DND-41 (cell line): Measurements from ENCODE around the gene DDIT3.

Source experiments
- ATAC-seq: fragments of 200-7000 bp; cut with Tn5 transposase; 3 replicates; pipeline ENCODE4 v1.9.1; 2021; ENCODE audit warnings: low read depth; ENCODE audit not compliant: insufficient read depth
- DNase-seq: peaks from one replicate; pipeline ENCODE4 v3.0.0-alpha.2; 2020
- H2AFZ ChIP-seq: 2 replicates; pipeline ENCODE4 v1.6.0; 2012; ENCODE audit warnings: low read depth, low read length
- H3K27ac ChIP-seq: 2 replicates; pipeline ENCODE4 v1.5.1; 2012; ENCODE audit warnings: low read length, inconsistent platforms
- H3K27me3 ChIP-seq: fragments of 200-600 bp; sonication (generic); 2 replicates; pipeline ENCODE4 v1.6.0; 2012; ENCODE audit warnings: low read length, mild to moderate bottlenecking, inconsistent platforms; ENCODE audit not compliant: insufficient read depth, poor library complexity
- H3K36me3 ChIP-seq: 2 replicates; pipeline ENCODE4 v1.5.1; 2012; ENCODE audit warnings: low read length, inconsistent platforms; ENCODE audit not compliant: insufficient read depth
- H3K4me1 ChIP-seq: 2 replicates; pipeline ENCODE4 v1.5.1; 2012; ENCODE audit warnings: mild to moderate bottlenecking, low read length; ENCODE audit not compliant: insufficient read depth
- H3K4me2 ChIP-seq: 2 replicates; pipeline ENCODE4 v1.6.0; 2012; ENCODE audit warnings: mild to moderate bottlenecking, moderate library complexity, low read length, inconsistent platforms; ENCODE audit not compliant: insufficient read depth
- H3K4me3 ChIP-seq, 2 experiments: fragments of 200-600 bp in 1 of 2; shearing (Covaris generic) in 1 of 2; 2 replicates each; pipeline ENCODE4 v1.5.1; 2012 to 2016; ENCODE audit warnings: inconsistent platforms in 2 of 2, low read length in 2 of 2, mild to moderate bottlenecking in 2 of 2, low read depth in 1 of 2, moderate library complexity in 1 of 2
- H3K79me2 ChIP-seq: 2 replicates; pipeline ENCODE4 v1.6.0; 2012; ENCODE audit warnings: low read length, inconsistent platforms; ENCODE audit not compliant: insufficient read depth
- H3K9ac ChIP-seq: 2 replicates; pipeline ENCODE4 v1.6.0; 2012; ENCODE audit warnings: low read depth, mild to moderate bottlenecking, inconsistent platforms, low read length, moderate library complexity
- H3K9me3 ChIP-seq: 2 replicates; pipeline ENCODE4 v1.5.1; 2012; ENCODE audit warnings: low read length, moderate library complexity, mild to moderate bottlenecking, inconsistent platforms; ENCODE audit not compliant: insufficient read depth, severe bottlenecking
- H4K20me1 ChIP-seq: 2 replicates; pipeline ENCODE4 v1.6.0; 2012; ENCODE audit warnings: low read length; ENCODE audit not compliant: insufficient read depth
- EZH2 ChIP-seq: IDR thresholded peaks from 3 replicates; pipeline ENCODE4 v1.6.1; 2012; ENCODE audit warnings: borderline replicate concordance, low read depth, mild to moderate bottlenecking, moderate library complexity, low read length, inconsistent platforms; ENCODE audit not compliant: severe bottlenecking
- TF ChIP-seq, protein P1 (sequence below): IDR thresholded peaks from 2 replicates; pipeline ENCODE4 v1.5.1; 2012; ENCODE audit warnings: borderline replicate concordance, low read length, moderate library complexity, mild to moderate bottlenecking; ENCODE audit not compliant: poor library complexity, severe bottlenecking; ENCODE audit errors: extremely low read depth

Gene DDIT3

DNA sequence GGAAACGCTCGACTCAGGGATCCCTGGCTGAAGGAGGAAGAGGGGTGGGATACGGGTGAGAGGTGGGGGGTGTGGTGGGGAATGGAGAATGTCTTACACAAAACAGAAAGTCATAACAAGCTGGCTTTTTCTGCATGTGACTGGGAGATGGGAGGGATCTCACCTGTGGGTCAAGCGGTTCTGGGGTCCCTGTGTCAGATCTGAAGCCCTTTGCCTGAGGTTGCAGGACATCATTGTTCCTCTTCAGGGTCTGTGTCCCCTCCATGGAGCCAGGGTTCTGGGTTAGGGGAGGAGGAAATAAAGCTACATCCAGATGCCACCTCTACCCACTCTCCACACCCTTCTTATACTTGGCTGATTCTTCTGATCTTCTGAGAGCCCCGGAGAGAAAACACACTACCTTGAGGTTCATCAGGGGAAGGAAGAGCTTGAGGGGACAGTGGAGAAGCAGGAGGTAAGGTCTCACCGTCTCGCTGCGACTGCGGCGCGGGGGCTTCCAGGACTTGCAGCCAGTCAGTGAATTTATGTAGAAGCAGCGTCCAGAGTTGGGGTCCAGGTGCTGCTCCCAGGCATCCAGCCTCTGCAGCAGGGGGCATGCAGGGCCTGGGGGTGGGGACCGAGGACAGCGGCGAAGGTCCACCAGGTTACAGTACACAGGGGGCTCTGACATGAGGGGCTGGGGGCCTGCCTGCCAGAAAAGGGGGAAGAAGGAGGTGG, 43.2 kb downstream of the DDIT3 start:
- Histone ChIP-seq H2AFZ (peak overlapping the region; percentile 63), H4K20me1 (no peaks in the 10 kb centered on the region), H3K4me1 (peaks cover 31% of the 10 kb centered on the region), H3K9ac (peak overlapping the region; percentile 83), H3K27me3 (no peaks in the 10 kb centered on the region), H3K36me3 (peaks cover 15% of the 10 kb centered on the region), H3K4me3 (peak overlapping the region; percentile 39 to 74; a peak in 3 of 4 replicates), H3K79me2 (peaks cover 14% of the 10 kb centered on the region), H3K27ac (peak overlapping the region; percentile 91), H3K9me3 (no peaks in the 10 kb centered on the region), H3K4me2 (peak overlapping the region; percentile 90)
- ATAC-seq (peak; percentile 44), DNase-seq (peak; percentile 35)
- TF ChIP-seq, protein P1, sequence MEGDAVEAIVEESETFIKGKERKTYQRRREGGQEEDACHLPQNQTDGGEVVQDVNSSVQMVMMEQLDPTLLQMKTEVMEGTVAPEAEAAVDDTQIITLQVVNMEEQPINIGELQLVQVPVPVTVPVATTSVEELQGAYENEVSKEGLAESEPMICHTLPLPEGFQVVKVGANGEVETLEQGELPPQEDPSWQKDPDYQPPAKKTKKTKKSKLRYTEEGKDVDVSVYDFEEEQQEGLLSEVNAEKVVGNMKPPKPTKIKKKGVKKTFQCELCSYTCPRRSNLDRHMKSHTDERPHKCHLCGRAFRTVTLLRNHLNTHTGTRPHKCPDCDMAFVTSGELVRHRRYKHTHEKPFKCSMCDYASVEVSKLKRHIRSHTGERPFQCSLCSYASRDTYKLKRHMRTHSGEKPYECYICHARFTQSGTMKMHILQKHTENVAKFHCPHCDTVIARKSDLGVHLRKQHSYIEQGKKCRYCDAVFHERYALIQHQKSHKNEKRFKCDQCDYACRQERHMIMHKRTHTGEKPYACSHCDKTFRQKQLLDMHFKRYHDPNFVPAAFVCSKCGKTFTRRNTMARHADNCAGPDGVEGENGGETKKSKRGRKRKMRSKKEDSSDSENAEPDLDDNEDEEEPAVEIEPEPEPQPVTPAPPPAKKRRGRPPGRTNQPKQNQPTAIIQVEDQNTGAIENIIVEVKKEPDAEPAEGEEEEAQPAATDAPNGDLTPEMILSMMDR: no peak
- no peak for TF ChIP-seq EZH2

DNA sequence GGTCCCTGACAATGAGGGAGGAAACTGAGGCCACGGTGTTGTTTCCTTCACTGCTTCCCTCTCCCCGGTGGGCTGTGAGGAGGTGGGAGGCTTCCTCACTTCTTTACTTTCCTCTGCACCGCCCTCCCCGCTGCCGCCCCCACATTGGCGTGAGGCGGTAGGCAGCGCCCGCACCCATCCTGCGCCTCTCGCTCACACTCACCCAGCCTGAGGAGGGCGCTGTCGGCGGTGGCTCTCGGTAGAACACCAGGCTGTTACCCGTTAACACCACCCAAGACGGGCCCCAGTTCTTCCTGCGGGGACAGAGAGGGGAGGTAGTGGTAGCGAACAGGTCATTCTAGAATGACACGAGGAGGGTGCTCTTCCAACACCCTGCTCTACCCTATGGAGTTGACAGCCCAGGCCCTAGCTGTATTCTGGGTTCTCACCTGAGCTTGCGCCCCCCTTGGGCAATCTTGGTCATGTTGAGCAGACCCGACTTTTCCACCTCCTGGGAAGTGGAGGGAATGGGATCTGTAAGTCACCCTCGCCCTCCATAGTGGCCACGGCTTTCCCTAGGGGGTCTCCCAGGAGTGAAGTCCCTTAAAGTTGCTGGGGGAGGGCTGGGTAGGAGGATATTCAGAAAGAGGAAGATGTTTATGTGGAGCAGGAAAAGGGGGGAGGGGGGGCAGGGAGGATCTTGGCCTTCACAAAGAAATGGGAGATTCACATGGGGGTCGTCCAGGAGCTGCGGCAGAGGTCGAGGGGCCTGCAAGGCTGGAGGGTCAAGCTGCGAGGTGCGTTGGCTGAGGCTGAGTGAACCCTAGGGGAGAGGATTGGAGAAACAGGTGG, 43.9 kb downstream of the DDIT3 start:
- H3K36me3 ChIP-seq: peaks cover 15% of the 10 kb centered on the region
- H3K4me3 ChIP-seq: peak overlapping the region; percentile 39 to 74; a peak in 3 of 4 replicates
- no peaks in the 10 kb centered on the region for H4K20me1 ChIP-seq
- peak overlapping the region; percentile 90 for H3K4me2 ChIP-seq
- H3K9me3 ChIP-seq: no peaks in the 10 kb centered on the region
- ATAC-seq (no peak), DNase-seq (peak; percentile 38)
- peak overlapping the region; percentile 83 for H3K9ac ChIP-seq
- H3K27me3 ChIP-seq: no peaks in the 10 kb centered on the region
- H2AFZ ChIP-seq: peak overlapping the region; percentile 63
- peaks cover 31% of the 10 kb centered on the region for H3K4me1 ChIP-seq
- peak overlapping the region; percentile 91 for H3K27ac ChIP-seq
- peaks cover 14% of the 10 kb centered on the region for H3K79me2 ChIP-seq
- TF ChIP-seq, protein P1: peak; percentile 36
- no peak for TF ChIP-seq EZH2

DNA sequence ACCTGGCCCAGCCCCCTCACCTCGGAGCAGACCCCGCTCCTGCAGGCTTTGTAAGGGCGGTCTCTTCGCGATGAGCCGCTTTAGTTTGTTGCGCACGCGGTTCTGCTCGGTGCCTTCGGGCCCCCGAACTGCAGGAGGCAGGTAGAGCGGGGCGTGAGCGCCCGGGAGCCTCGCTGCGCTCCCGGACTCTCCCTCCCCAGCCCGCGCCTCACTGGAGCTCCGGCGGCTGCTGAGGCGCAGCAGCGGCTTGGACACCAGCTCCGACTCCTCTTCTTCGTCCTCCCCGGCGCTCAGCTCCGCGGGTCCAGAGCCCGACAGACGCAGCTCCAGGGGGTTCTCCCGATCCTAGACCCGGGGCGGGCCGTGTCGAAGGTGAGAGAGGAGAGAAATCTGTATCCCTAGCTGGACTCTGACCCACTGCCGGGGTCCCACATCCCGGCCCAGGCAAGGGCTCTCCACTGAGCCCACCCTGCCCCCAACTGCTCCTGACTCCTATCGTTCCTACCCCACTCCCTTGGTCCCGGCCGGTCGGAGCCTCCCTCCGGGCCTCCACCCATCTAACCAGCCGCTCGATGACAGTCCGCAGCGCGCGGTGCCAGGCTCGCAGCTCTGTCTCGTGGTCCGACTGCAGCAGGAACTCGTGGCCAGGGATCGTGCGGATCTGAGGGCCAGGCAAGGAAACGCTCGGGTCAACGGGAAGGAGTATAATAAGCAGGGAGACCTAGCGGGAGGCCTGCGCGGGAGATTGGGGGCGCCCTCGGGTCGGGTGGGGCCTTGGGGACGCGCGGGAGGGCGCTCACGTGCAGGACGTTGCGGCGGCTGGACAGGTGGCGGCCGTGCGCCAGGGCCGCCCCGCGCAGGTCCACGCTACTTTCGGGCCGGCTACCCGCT, 44.8 kb downstream of the DDIT3 start:
- H3K79me2 ChIP-seq: peaks cover 14% of the 10 kb centered on the region
- no peak overlapping the region for H3K4me3 ChIP-seq

More for the DNA sequence above, 44.8 kb downstream of the DDIT3 start:
- DNase-seq (no peak), ATAC-seq (no peak)
- Histone ChIP-seq H4K20me1 (no peaks in the 10 kb centered on the region), H3K27ac (no peak overlapping the region), H3K27me3 (no peaks in the 10 kb centered on the region), H3K4me2 (peak overlapping the region; percentile 90), H2AFZ (no peak overlapping the region), H3K9me3 (no peaks in the 10 kb centered on the region), H3K4me1 (peaks cover 31% of the 10 kb centered on the region), H3K9ac (no peak overlapping the region; the same call in 1 of the 2 replicates), H3K36me3 (peaks cover 15% of the 10 kb centered on the region)
- no peak for TF ChIP-seq EZH2
